NCI-H2196 treated with DMSO at 0.1 percent for 48 hours (cell line): ENCODE results near the gene CDK5RAP2.

ENCODE experiments used
- DNase-seq: peaks from one replicate; lab custom pipeline; 2025; ENCODE audit not compliant: unreplicated experiment; lab: John Stamatoyannopoulos, UW

Gene CDK5RAP2

GRCh38 chr9:120365386-120365785 lies 214.6 kb downstream of the CDK5RAP2 start:
- no peak for DNase-seq

GRCh38 chr9:120363697-120364096 lies 216.3 kb downstream of the CDK5RAP2 start:
- no peak for DNase-seq

- DNase-seq, result no peak
Observed at GRCh38 chr9:120362446-120362845, 217.5 kb downstream of the CDK5RAP2 start.

- DNase-seq, result no peak
Observed at GRCh38 chr9:120361551-120361950, 218.4 kb downstream of the CDK5RAP2 start.

GRCh38 chr9:120360510-120360909 lies 219.5 kb downstream of the CDK5RAP2 start:
- DNase-seq, result no peak

- no peak for DNase-seq
Observed at GRCh38 chr9:120360046-120360445, 219.9 kb downstream of the CDK5RAP2 start.

- DNase-seq, result no peak
Observed at GRCh38 chr9:120358877-120359276, 221.1 kb downstream of the CDK5RAP2 start.

GRCh38 chr9:120353506-120353905 lies 226.5 kb downstream of the CDK5RAP2 start:
- no peak for DNase-seq

- DNase-seq, result no peak
Observed at GRCh38 chr9:120351106-120351505, 228.9 kb downstream of the CDK5RAP2 start.

- no peak for DNase-seq
Observed at GRCh38 chr9:120350596-120350995, 229.4 kb downstream of the CDK5RAP2 start.

GRCh38 chr9:120348951-120349429 lies 231.0 kb downstream of the CDK5RAP2 start:
- DNase-seq, result no peak

- DNase-seq, result no peak
Observed at GRCh38 chr9:120345379-120345778, 234.6 kb downstream of the CDK5RAP2 start.

GRCh38 chr9:120344230-120344629 lies 235.7 kb downstream of the CDK5RAP2 start:
- no peak for DNase-seq

- DNase-seq, result no peak
Observed at GRCh38 chr9:120343416-120343815, 236.6 kb downstream of the CDK5RAP2 start.
